GM12878 (cell line): ENCODE results near the gene CIDEA. TPM values are rescaled to one million over a fixed set of nuclear protein-coding genes. Genes with fewer than 3 reads are reported as not detected.

Experiments
- ATAC-seq: fragments of 200-7000 bp; cut with Tn5 transposase; 3 replicates; pipeline ENCODE4 v1.9.1; 2020; ENCODE audit warnings: mild to moderate bottlenecking, moderate library complexity
- BruUV-seq: library from RNA; stranded (reverse); fragments of 400-500 nt; replicated peaks from 2 replicates; lab custom pipeline; 2021; lab: Mats Ljungman, UMichigan
- CTCF ChIA-PET: fragments of 300-600 bp; sonication (Branson Sonifier 250); formaldehyde crosslinking; extraction: SDS; loops from one replicate; lab custom pipeline; 2021; ENCODE audit warnings: inconsistent platforms; lab: Yijun Ruan, JAX
- POLR2A ChIA-PET: fragments of 350-600 bp; formaldehyde crosslinking; extraction: SDS; loops from one replicate; lab custom pipeline; 2021; ENCODE audit warnings: inconsistent platforms; lab: Charles Lee
- RAD21 ChIA-PET: fragments of 300-600 bp; sonication (Branson Sonifier 250); formaldehyde crosslinking; loops from one replicate; lab custom pipeline; 2023; ENCODE audit warnings: antibody characterized with exemption; ENCODE audit not compliant: unreplicated experiment; lab: Charles Lee
- SMC1A ChIA-PET: fragments of 300-600 bp; sonication (Branson Sonifier 250); formaldehyde crosslinking; loops from one replicate; lab custom pipeline; 2023; ENCODE audit not compliant: unreplicated experiment, uncharacterized antibody; lab: Charles Lee
- DNase-seq: peaks from one replicate; pipeline ENCODE4 v3.0.0-alpha.2; 2011; ENCODE audit warnings: low read depth, low spot score
- FAIRE-seq: peaks from 3 replicates; lab custom pipeline; 2011; peaks lifted over from hg19 to GRCh38; lab: Jason Lieb, UNC
- H2AFZ ChIP-seq: 2 replicates; pipeline ENCODE4 v1.6.0; 2011; ENCODE audit warnings: low read depth, low read length, control low read depth; ENCODE audit not compliant: control insufficient read depth
- H3K27ac ChIP-seq: 2 replicates; pipeline ENCODE4 v1.5.1; 2011; ENCODE audit warnings: control low read depth; ENCODE audit not compliant: control insufficient read depth, insufficient read depth
- H3K27me3 ChIP-seq, 2 experiments: replicated peaks in 1 of 2; 2 replicates each; pipeline versions ENCODE4 v1.6.0 to v1.6.1; 2011; ENCODE audit warnings: low read length in 1 of 2; ENCODE audit not compliant: control insufficient read depth in 2 of 2, insufficient read depth in 2 of 2
- H3K36me3 ChIP-seq, 2 experiments: 2 replicates each; pipeline ENCODE4 v1.5.1; 2011; ENCODE audit warnings: low read length in 1 of 2; ENCODE audit not compliant: control insufficient read depth in 2 of 2, insufficient read depth in 2 of 2
- H3K4me1 ChIP-seq: 2 replicates; pipeline ENCODE4 v1.6.1; 2011; ENCODE audit warnings: mild to moderate bottlenecking, low read length, moderate library complexity, mixed read lengths; ENCODE audit not compliant: control insufficient read depth, insufficient read depth
- H3K4me2 ChIP-seq: 2 replicates; pipeline ENCODE4 v1.6.0; 2011; ENCODE audit warnings: control low read depth; ENCODE audit not compliant: control insufficient read depth, insufficient read depth
- H3K4me3 ChIP-seq: fragments of 200-600 bp; sonication (generic); 2 replicates; pipeline ENCODE4 v1.5.1; 2016
- H3K79me2 ChIP-seq: 2 replicates; pipeline ENCODE4 v1.6.0; 2011; ENCODE audit warnings: low read length; ENCODE audit not compliant: control insufficient read depth, insufficient read depth
- H3K9ac ChIP-seq: 2 replicates; pipeline ENCODE4 v1.8.0; 2011; ENCODE audit warnings: low read length, control low read depth, mixed read lengths; ENCODE audit not compliant: control insufficient read depth, insufficient read depth
- H3K9me3 ChIP-seq: replicated peaks from 3 replicates; pipeline ENCODE4 v1.5.1; 2011; ENCODE audit warnings: mild to moderate bottlenecking, low read length; ENCODE audit not compliant: control insufficient read depth, insufficient read depth
- H4K20me1 ChIP-seq: 2 replicates; pipeline ENCODE4 v1.6.0; 2011; ENCODE audit not compliant: control insufficient read depth, insufficient read depth
- FOXM1 ChIP-seq: IDR thresholded peaks from 2 replicates; pipeline ENCODE4 v1.6.1; 2012; ENCODE audit warnings: low read depth, mild to moderate bottlenecking, inconsistent platforms, low read length, moderate library complexity
- IRF3 ChIP-seq: fragments of 450-650 bp; IDR thresholded peaks from 2 replicates; pipeline ENCODE4 v1.6.1; 2014; ENCODE audit warnings: mild to moderate bottlenecking
- NFIC ChIP-seq: IDR thresholded peaks from 2 replicates; pipeline ENCODE4 v1.6.1; 2012; ENCODE audit warnings: low read depth, mild to moderate bottlenecking, inconsistent platforms, low read length, moderate library complexity
- NFYA ChIP-seq: IDR thresholded peaks from 2 replicates; pipeline ENCODE4 v1.6.1; 2011; ENCODE audit warnings: low read depth, mild to moderate bottlenecking, low read length, improper control_type of control experiment, borderline replicate concordance
- PBX3 ChIP-seq: IDR thresholded peaks from 2 replicates; pipeline ENCODE4 v1.6.1; 2011; ENCODE audit warnings: mild to moderate bottlenecking, low read depth, low read length, moderate library complexity; ENCODE audit not compliant: insufficient replicate concordance
- RFX5 ChIP-seq: IDR thresholded peaks from 2 replicates; pipeline ENCODE4 v1.6.1; 2011; ENCODE audit warnings: low read depth, low read length, improper control_type of control experiment
- RUNX3 ChIP-seq: IDR thresholded peaks from 2 replicates; pipeline ENCODE4 v1.6.1; 2012; ENCODE audit warnings: low read length, inconsistent platforms
- SIX5 ChIP-seq: IDR thresholded peaks from 2 replicates; pipeline ENCODE4 v1.6.1; 2011; ENCODE audit warnings: mild to moderate bottlenecking, low read depth, low read length, moderate library complexity; ENCODE audit not compliant: severe bottlenecking
- TCF3 ChIP-seq: IDR thresholded peaks from 2 replicates; pipeline ENCODE4 v1.6.1; 2012; ENCODE audit warnings: low read depth, mild to moderate bottlenecking, low read length, borderline replicate concordance; ENCODE audit not compliant: insufficient read depth
- ZNF384 ChIP-seq: IDR thresholded peaks from 2 replicates; pipeline ENCODE4 v1.6.1; 2012; ENCODE audit warnings: low read depth, mild to moderate bottlenecking, low read length, improper control_type of control experiment, borderline replicate concordance
- ZNF687 ChIP-seq: fragments of 450-650 bp; IDR thresholded peaks from 2 replicates; pipeline ENCODE4 v1.6.1; 2017; ENCODE audit warnings: mild to moderate bottlenecking, moderate library complexity
- WGBS: methylation state at CpG from one replicate; pipeline ENCODE4 v1.1.6; 2016; ENCODE audit warnings: low lambda C conversion rate; ENCODE audit not compliant: insufficient replicate concordance, insufficient coverage; ENCODE audit errors: missing lambda C conversion rate; 5-methylcytosine and 5-hydroxymethylcytosine counted together
- in situ Hi-C: fragments of 300-500 bp; cut with MboI; formaldehyde crosslinking; loops from 9 replicates; pipeline ENCODE4 v1.14.3; 2018; ENCODE audit warnings: mixed read lengths
- intact Hi-C: fragments of 100-400 bp; cut with micrococcal nuclease; formaldehyde crosslinking; loops from one replicate; pipeline ENCODE4 v1.14.2; 2022; ENCODE audit not compliant: unreplicated experiment
- polyA plus RNA-seq, 11 experiments: library from polyadenylated mRNA; depleted of rRNA in 4 of 11; unstranded in 6 of 11; stranded (reverse) in 5 of 11; fragments of >200 nt; fragmentation: Nextera tagmentation in 4 of 11; fragmentation: Illumina TruSeq in 1 of 11; extraction: Ambion mirVana in 4 of 11; extraction: Trizol in 1 of 11; gene quantifications; 1 replicate in 1 of 11; 2 replicates in 10 of 11; pipeline versions ENCODE4 v1.2.1 to v1.2.3, GENCODE V29; 2011 to 2016; ENCODE audit warnings: inconsistent platforms in 2 of 11, missing spikeins in 2 of 11, low read depth in 1 of 11
- total RNA-seq, 4 experiments: library from RNA; depleted of rRNA in 3 of 4; stranded (reverse); fragments of >200 nt in 3 of 4; fragmentation: Illumina TruSeq in 1 of 4; extraction: Trizol in 1 of 4; gene quantifications; 2 replicates each; pipeline versions ENCODE4 v1.2.1 to v1.2.3, GENCODE V29; 2013 to 2021

CIDEA gene
- total and polyA plus RNA-seq, 10 of the 15 experiments (the other 5 are each of a cell fraction or from before 2014, with no cell fraction given), result not detected

GRCh38 chr18:12238826-12239225, 15.3 kb upstream of the CIDEA start:
- CTCF ChIA-PET, result interaction anchor here (0.6 to 2.2 kb wide), 5 partner anchors 141 to 302 kb away, joined by 3 to 5 read pairs (median 3); no protein-coding TSS in a partner anchor

GRCh38 chr18:12239431-12239830, 14.7 kb upstream of the CIDEA start:
- in situ Hi-C loops, result loop anchor here (10.0 kb wide), 1 partner anchor 145 kb away; the partner anchor contains the start of gene ANKRD62
- Histone ChIP-seq H3K9me3 (no peaks in the 10 kb centered on the region), H3K4me2 (no peak overlapping the region), H3K9ac (no peak overlapping the region), H3K36me3 (no peaks in the 10 kb centered on the region), H3K4me1 (peaks cover 3% of the 10 kb centered on the region; the same call in 1 of the 2 replicates), H3K4me3 (no peak overlapping the region), H3K27ac (no peak overlapping the region), H3K27me3 (no peaks in the 10 kb centered on the region; a peak in 1 of 4 replicates), H2AFZ (no peak overlapping the region), H4K20me1 (no peaks in the 10 kb centered on the region), H3K79me2 (no peaks in the 10 kb centered on the region)
- ChIA-PET RAD21 (no interaction called here), CTCF (interaction anchor here (0.6 to 2.2 kb wide), 3 partner anchors 142 to 303 kb away, joined by 3 to 5 read pairs (median 3); no protein-coding TSS in a partner anchor), POLR2A (no interaction called here), SMC1A (interaction anchor here (1.0 kb wide), 1 partner anchor 79 kb away, joined by 4 read pairs; no protein-coding TSS in a partner anchor)
- WGBS, result 68% methylated on average over 6 of the region's 6 CpGs
- intact Hi-C loops, result no loop called here
- no peak for FAIRE-seq
- BruUV-seq, result no TSS peak
- no peak for ATAC-seq
- DNase-seq, result no peak
- no peak for TF ChIP-seq TCF3
- no peak for TF ChIP-seq RFX5
- no peak for TF ChIP-seq PBX3
- no peak for TF ChIP-seq SIX5
- TF ChIP-seq IRF3, result no peak
- no peak for TF ChIP-seq FOXM1
- TF ChIP-seq ZNF687, result no peak

More at GRCh38 chr18:12238826-12239225, 15.3 kb upstream of the CIDEA start:
- no peak overlapping the region for H3K27ac ChIP-seq
- no peak overlapping the region for H3K9ac ChIP-seq
- ChIA-PET SMC1A (interaction anchor here (0.5 to 1.0 kb wide), 2 partner anchors 79 to 87 kb away, joined by 3 to 4 read pairs; no protein-coding TSS in a partner anchor), RAD21 (no interaction called here), POLR2A (no interaction called here)
- peaks cover 3% of the 10 kb centered on the region; the same call in 1 of the 2 replicates for H3K4me1 ChIP-seq
- ATAC-seq (no peak), DNase-seq (no peak), FAIRE-seq (no peak)
- no peaks in the 10 kb centered on the region for H4K20me1 ChIP-seq
- intact Hi-C loops, result no loop called here
- in situ Hi-C loops, result loop anchor here (10.0 kb wide), 1 partner anchor 144 kb away; the partner anchor contains the start of gene ANKRD62
- no TSS peak for BruUV-seq
- no peak overlapping the region for H2AFZ ChIP-seq
- no peaks in the 10 kb centered on the region; a peak in 1 of 4 replicates for H3K27me3 ChIP-seq
- H3K4me2 ChIP-seq, result no peak overlapping the region
- TF ChIP-seq NFIC, result no peak
- TF ChIP-seq RUNX3, result no peak
- no peak for TF ChIP-seq ZNF384
- no peak for TF ChIP-seq NFYA
- no peaks in the 10 kb centered on the region for H3K9me3 ChIP-seq
- H3K79me2 ChIP-seq, result no peaks in the 10 kb centered on the region
- WGBS, result 31% methylated on average over 3 of the region's 3 CpGs
- H3K4me3 ChIP-seq, result no peak overlapping the region
- H3K36me3 ChIP-seq, result no peaks in the 10 kb centered on the region
